GM21423 (cell line): ENCODE results near the gene CDYL2.
"Not testable (repeated sequence)": the region's sequence is repeated elsewhere in the genome, so short reads cannot be mapped to it uniquely, and the experiment has no call there.

ENCODE experiments used
- ATAC-seq: cut with Tn5 transposase; IDR thresholded peaks from one replicate; pipeline ENCODE4 v1.9.1; 2021; ENCODE audit warnings: mild to moderate bottlenecking, moderate library complexity; ENCODE audit not compliant: unreplicated experiment

The CDYL2 gene

DNA sequence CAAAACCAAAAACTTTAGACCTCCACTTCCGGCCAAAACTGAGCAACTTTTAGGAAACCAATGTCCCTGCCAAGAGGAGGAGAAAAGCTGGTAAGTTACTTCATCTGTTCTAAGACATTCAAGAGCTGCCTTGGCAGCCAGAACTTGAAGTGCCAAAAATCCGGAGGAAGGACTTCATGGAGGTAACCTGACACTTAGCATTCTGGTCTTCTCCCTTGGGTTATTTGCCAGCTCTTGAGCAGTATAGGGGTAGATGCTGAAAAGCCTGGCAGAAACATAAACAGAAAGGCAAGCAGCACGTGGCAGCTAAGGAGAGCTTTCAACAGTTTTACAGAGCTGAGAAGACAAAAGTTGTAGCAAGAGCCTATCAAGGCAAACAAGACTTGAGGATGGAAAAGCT, 53.2 kb downstream of the CDYL2 start:
- no peak for ATAC-seq

GRCh38 chr16:80746231-80746630, 58.2 kb downstream of the CDYL2 start:
- no peak for ATAC-seq

DNA sequence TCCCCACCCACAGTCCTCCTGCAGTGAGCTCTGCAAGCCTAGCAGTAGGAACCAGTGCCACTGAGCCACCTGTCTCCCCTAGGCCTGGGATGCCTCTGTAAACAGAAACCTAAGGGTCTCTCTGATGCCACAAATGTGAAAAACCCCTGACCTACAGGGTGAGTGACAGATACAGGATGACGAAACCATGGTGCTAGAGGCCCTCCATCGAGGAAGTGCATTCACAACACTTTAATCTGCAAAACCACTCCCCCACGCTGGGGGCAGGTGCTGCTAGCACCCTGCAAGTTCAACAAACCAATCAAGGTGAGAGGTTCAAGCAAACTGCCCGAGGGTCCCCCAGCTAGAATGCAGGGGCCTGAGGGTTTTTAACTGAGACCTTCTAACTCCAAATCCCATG, 59.5 kb downstream of the CDYL2 start:
- ATAC-seq, result no peak

GRCh38 chr16:80743772-80744171, 60.6 kb downstream of the CDYL2 start:
- ATAC-seq, result no peak

GRCh38 chr16:80743273-80743672, 61.1 kb downstream of the CDYL2 start:
- ATAC-seq, result no peak

DNA sequence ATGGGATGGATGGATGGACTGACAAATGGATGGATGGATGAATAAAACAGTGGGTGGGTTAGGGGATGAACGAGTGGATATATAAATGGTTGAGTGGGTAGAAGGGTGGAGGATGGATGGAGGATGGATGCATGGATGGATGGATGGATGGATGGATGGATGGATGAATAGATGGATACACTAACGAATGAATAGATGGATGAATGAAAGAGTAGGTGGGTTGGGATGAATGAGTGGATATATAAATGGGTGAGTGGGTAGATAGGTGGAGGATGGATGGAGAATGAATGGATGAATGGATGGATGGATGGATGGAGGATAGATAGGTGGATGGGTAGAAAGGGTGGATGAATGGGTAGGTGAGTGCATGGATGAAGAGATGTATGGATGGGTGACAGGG, 62.1 kb downstream of the CDYL2 start:
- no peak for ATAC-seq

DNA sequence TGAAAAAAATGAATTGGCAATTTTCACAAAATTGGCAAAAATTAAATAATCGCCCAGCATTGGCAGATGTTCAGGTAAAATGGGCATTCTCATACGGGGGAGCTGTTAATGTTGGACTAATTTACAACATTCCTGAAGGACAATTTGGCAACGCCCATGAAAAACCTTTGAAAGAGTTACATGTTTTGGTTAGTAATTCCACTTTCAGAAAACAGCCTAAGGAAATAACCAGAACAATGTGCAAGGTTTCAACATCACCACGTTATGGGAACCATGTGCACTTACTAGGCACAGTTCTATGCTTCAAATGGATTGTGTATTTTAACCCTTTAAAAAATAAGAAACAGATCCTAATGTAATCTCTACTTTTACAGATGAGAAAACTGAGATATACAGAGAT, 62.7 kb downstream of the CDYL2 start:
- no peak for ATAC-seq

DNA sequence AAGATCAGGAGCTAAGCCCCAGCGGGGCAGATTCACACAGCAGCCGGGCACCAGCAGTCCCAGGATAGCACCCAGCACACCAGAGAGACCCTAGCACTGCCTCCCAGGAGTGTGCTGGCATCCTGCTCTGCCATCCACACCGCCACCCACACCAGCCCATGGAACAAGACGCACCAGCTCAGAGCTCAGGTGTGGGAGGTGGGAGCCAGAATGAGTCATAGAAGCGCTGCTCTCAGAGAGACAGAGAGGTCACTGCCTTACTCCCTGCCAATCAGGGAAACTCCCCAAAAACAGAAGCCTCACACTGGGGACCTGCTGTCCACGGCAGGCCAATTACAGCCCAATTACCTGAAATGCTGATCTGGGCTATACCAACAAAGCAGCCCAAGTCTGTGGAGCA, 64.9 kb downstream of the CDYL2 start:
- ATAC-seq, result no peak

DNA sequence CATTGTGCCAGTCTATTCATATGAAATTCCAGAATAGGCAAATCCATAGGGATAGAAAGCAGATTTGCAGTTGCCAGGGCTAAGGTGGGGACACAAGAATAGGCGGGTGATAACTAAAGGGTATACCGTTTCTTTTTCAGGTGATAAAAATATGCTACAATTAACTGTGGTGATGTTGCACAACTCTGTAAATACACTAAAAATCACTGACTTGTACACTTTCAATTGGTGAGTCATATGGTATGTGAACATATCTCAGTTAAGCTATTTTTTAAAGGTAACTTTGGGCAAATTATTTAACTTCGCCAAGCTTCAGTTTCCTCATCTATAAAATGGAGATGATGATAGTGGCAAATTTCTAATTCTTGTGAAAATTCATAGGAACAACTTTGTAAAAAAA, 65.9 kb downstream of the CDYL2 start:
- ATAC-seq, result no peak

DNA sequence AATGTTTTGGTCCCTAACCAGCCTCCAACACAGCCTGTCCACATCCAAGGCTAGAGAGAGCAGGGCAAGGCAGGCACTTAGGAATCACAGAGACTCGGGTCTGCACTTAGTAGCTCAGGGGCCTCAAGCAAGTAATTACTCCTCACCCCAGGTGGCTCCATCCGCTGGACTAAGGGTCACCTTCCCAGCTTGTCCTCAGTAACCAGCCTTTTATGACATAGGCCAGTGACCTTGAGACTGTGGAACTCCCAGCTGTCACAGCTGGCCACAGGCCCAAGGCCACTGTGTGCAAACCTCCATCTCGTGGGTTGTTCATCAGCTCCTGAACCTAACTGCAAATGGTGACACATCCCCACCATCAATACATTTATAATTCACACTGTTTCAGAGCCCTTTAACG, 68.6 kb downstream of the CDYL2 start:
- ATAC-seq, result no peak

- ATAC-seq, result no peak
Observed at GRCh38 chr16:80733407-80733806, 71.0 kb downstream of the CDYL2 start.

- no peak for ATAC-seq
Observed at GRCh38 chr16:80731915-80732314, 72.5 kb downstream of the CDYL2 start.

- ATAC-seq, result not testable (repeated sequence)
Observed at GRCh38 chr16:80727066-80727763, 77.2 kb downstream of the CDYL2 start.

GRCh38 chr16:80725566-80726162, 78.7 kb downstream of the CDYL2 start:
- no peak for ATAC-seq

DNA sequence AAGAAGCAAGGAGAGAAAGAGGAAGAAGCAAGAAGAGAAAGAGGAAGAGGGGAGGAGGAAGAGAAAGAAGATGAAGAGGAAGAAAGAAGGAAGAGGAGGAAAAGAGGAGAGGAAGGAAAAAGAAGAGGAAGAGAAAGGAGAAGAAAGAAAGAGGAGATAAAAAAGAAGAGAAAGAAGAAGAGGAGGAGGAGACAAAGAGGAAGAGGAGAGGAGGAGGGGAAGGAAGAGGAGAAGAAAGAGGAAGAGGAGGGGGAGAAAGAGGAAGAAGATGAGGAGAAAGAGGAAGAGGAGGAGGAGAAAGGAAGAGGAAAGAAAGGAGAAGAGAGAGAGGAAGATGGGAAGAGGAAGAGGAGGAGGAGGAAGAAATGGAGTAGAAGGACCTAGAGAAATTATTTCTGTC, 80.4 kb downstream of the CDYL2 start:
- ATAC-seq, result no peak

DNA sequence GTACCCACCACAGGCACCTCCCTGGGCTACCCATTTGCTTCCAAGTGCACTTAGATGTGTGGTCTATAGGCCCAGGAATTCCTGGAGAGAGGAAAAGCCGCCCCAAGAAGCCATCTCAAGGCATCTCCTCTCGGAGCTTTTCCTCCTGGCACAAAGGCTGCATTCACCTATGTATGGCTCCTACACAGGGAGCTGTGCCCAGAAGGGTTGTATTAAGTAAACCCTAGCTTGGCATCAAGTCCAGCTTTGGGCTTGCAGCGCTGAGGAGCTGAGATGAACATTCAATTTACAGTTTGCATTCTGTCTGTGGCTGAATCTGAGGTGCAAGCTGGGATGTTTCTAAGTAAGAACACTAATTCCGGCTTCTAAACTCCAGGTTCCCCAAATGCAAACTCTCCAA, 81.3 kb downstream of the CDYL2 start:
- no peak for ATAC-seq

- no peak for ATAC-seq
Observed at GRCh38 chr16:80720804-80721371, 83.5 kb downstream of the CDYL2 start.

DNA sequence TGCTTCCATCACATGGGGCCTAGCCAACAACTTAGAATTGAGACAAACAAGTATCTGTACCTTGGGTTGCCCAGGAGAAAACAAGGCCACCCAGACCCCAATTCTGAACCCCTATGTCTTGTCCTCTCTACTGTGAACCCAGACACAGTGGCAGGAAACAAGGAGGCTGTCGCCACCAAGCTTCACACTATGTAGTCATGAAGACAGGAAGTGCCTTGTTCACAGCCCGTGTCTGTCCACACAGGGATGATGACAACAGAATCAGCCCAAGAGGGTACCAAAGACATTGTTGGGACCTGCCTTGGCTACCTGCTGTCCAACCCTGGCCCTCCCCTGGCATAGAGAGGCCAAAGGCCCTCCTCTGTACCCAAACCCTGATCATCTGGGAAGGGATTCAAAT, 84.8 kb downstream of the CDYL2 start:
- no peak for ATAC-seq

DNA sequence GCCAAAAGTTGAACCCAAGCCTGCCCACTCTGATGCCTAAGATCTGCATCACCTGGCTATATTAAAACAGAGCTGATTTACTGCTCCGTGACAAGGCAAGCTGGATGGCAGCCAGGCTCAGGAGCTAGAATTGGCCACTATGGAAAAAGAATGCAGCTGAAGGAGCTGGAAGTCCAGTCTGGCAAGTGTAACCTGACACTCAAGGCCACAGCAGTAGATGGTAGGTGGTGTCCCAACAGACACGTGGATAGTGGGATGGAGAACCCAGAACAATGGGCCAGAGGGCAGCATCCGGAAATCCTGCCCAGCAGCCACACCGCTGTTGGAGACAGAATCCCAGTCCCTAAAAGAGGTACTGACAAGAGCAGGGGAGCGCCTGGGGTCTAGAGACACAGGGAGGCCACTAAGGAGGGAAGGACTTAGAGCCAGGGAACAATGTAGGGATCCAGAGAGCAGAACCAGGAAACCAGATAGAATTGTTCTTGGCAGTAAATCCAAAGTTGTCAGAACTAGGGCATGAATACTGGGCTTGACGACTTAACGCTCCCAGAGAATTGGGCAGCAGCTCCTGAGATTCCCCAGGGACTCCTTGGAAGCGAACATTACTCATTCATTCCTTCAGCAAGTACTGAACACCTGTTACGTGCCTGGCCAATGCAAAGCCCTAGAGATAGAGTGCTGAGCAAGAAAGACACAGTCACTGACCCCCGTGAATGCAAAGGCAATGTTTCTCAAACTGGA, 85.7 kb downstream of the CDYL2 start:
- ATAC-seq, result no peak

- ATAC-seq, result no peak
Observed at GRCh38 chr16:80717611-80718010, 86.8 kb downstream of the CDYL2 start.

GRCh38 chr16:80716564-80717139, 87.7 kb downstream of the CDYL2 start:
- no peak for ATAC-seq

GRCh38 chr16:80711406-80711805, 93.0 kb downstream of the CDYL2 start:
- ATAC-seq, result no peak
